Measurements from ENCODE around the gene THBS4.
A peak's percentile ranks its signal among the peaks of the same experiment; 100 is the strongest.

Gene THBS4

DNA sequence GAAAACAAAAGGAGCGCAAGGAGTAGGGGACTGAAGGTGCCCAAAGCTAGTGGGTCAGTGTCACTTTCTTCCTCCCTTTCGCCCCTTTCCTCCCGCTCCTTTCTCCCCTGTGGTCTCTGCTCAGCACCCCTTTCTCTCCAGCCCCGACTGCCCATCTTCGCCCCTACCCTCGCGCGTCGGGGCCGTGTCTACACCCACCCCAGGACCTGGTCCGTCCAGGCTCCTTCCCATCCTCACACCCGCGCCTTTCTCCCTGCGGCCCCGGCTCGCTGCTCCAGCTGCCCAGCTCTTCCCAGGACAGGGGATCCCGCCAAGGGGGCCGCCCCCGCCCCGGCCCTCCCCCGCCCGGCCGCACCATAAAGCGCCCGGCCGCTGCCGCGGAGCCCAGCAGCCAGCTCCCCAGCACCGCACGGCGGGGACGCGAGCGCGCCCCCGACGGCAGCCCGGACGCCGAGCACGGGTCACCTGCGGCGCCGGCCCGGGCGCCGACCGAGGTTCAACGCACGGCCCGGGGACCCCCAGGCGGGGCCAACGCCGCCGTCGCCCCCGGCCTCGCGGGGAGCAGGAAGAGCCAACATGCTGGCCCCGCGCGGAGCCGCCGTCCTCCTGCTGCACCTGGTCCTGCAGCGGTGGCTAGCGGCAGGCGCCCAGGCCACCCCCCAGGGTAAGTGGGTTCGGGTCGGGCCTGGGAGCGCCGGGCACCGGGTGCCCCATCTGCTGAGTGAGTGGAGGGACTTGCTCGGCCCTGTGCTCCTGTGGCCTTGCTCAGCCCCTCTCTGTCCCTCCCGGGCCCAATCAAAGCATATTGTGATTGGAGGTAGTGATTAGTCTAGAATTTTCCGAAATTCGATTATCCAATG is at the start of gene THBS4:
Gene THBS4 (plus strand): TSS at position 387 of the 860 bp plus-strand sequence. CDS start 190 bp downstream, at position 577.
- TF ChIP-seq, protein P1, sequence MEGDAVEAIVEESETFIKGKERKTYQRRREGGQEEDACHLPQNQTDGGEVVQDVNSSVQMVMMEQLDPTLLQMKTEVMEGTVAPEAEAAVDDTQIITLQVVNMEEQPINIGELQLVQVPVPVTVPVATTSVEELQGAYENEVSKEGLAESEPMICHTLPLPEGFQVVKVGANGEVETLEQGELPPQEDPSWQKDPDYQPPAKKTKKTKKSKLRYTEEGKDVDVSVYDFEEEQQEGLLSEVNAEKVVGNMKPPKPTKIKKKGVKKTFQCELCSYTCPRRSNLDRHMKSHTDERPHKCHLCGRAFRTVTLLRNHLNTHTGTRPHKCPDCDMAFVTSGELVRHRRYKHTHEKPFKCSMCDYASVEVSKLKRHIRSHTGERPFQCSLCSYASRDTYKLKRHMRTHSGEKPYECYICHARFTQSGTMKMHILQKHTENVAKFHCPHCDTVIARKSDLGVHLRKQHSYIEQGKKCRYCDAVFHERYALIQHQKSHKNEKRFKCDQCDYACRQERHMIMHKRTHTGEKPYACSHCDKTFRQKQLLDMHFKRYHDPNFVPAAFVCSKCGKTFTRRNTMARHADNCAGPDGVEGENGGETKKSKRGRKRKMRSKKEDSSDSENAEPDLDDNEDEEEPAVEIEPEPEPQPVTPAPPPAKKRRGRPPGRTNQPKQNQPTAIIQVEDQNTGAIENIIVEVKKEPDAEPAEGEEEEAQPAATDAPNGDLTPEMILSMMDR (IDR thresholded peaks at IDR 0.05; ENCODE audit: low read depth, low read length) = no peak
- no peak for DNase-seq (ENCODE audit: low read depth, low spot score)
- in situ Hi-C loops (cut with HindIII; ENCODE audit: low sequenced_read_pairs) = no loop called here
- H3K4me3 ChIP-seq (ENCODE audit: low read depth, low read length) = no peak within 1 kb of the TSS

DNA sequence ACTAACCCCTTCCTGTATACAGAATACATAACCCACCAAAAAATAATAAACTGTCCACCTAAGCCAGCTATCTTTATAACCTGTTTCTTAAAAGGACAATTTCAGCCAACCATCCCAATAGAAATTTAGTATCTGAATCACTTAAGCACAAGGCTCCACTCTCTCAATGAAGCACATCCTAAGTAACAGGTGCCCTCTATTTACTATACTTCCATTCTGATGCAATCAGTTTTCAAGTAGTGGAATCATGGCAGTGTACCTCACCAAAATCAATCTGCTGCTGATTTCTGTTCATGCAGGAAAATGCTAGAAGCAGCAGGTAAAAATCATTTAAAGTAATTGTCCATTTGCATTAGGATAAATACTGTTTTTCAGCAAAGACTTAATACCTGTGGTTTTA is 48.9 kb upstream of the THBS4 start:
- H3K4me3 ChIP-seq (ENCODE audit: low read depth, low read length) = no peak overlapping the region
- no peak for DNase-seq (ENCODE audit: low read depth, low spot score)
- in situ Hi-C loops (cut with HindIII; ENCODE audit: low sequenced_read_pairs) = no loop called here
- TF ChIP-seq, protein P1 (IDR thresholded peaks at IDR 0.05; ENCODE audit: low read depth, low read length) = no peak

DNA sequence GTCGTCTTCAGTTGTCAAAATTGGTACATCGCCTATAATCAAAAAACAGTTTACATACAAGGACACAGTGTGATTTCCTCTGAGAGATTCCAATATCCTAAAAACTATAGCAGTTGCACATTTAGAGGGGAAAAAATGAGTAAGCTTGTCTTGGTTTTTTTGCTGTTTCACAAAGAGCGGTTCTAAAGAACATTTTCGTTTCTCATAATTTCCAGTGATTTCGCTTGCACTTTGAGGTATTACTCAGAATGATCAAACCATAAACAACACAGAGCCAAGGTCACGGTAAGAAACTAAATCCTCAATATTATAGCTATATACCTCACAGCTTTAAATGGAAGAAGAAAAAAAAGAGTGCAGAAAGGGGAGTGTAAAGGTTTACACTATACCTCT is 44.9 kb upstream of the THBS4 start:
- TF ChIP-seq, protein P1 (IDR thresholded peaks at IDR 0.05; ENCODE audit: low read depth, low read length) = no peak
- in situ Hi-C loops (cut with HindIII; ENCODE audit: low sequenced_read_pairs) = no loop called here
- DNase-seq (ENCODE audit: low read depth, low spot score) = no peak

DNA sequence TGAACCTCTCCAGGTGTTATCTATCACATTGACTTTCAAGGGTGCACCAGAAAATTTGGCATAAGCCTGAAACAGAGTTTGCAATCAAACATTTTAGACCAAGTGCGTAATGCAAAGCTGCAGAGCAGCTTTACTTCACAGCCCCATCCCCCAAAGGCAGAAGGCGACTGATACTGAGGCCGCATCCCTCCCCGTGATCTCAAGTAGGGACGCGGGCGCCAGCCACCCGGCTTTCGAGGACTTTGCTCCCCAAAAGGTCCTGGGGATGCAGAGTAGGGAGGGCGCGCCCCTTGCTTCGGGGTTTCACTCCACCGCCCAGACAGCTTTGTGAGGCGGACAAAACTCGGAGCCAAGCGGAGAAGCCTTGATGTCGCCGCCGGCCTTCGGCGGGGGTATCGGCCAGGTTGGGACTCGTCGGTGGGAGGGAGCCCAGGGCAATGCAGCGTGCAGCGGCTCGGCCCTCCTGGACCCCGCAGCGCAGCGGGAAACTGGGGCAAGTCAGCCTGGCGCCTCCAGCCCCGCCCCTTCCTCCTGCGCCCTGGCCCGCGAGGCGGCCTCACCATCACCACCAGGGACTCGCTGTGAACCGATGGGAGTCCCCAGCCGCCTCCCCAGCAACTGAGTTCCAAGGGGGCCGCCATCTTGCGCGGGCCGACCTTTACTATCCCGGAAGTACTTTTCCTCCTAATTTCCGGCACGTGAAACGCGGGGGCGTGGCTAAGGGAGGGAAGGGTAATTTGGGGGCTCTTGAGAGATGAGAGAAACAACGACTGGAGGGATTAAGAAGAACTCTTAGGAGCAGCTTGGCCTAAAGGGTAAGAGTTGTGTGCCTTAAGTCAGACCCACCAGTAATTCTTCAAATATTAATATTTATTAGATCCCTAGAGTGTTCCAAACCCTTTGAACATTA is 44.3 kb upstream of the THBS4 start, which contains the start of gene MTX3:
Gene MTX3 (minus strand): TSS at position 665 of the 910 bp plus-strand sequence. CDS start 24 bp downstream, at position 641.
- TF ChIP-seq, protein P1 (IDR thresholded peaks at IDR 0.05; ENCODE audit: low read depth, low read length) = no peak
- peak within 1 kb of the TSS; percentile 87 for H3K4me3 ChIP-seq (ENCODE audit: low read depth, low read length)
- DNase-seq (ENCODE audit: low read depth, low spot score) = peak; percentile 80
- in situ Hi-C loops (cut with HindIII; ENCODE audit: low sequenced_read_pairs) = no loop called here

More for the DNA sequence above, 44.9 kb upstream of the THBS4 start:
- peak overlapping the region; percentile 87 for H3K4me3 ChIP-seq (ENCODE audit: low read depth, low read length)

DNA sequence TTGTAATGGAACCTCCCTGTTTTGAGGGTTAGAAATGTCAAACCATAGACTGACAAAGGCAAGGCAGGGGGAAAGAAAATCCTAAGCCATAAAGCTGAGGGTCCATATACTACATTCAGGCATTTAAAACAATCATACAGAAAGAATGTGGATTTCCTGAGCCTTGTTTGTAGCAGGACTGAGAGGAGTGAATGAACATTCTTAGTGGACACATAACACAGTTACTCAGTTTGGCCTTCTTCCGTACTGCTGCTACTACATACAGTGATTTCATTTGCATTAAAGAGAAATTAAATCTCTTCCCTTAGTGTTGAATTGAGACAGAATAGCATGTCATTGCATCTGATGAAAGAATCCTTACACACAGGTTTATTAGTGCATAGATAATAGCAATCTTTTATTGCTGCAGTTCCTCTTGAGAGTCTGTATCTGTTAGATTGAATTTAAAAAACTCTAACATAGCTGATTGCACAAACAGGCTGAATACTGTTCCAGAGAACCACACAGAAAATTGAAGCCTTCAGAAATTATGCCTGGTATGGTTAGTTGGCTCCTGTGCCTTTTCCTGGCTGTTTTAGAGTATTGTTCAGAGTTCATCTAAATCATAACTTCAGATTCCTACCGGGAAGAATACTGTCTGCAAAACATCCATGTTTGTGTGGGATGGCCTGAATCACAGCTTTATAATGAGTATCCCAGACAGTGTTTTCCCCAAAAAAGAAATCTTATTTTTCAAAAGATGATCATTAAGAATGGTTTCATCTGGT is 42.1 kb upstream of the THBS4 start:
- in situ Hi-C loops (cut with HindIII; ENCODE audit: low sequenced_read_pairs) = no loop called here
- H3K4me3 ChIP-seq (ENCODE audit: low read depth, low read length) = no peak overlapping the region
- no peak for DNase-seq (ENCODE audit: low read depth, low spot score)
- TF ChIP-seq, protein P1 (IDR thresholded peaks at IDR 0.05; ENCODE audit: low read depth, low read length) = no peak

DNA sequence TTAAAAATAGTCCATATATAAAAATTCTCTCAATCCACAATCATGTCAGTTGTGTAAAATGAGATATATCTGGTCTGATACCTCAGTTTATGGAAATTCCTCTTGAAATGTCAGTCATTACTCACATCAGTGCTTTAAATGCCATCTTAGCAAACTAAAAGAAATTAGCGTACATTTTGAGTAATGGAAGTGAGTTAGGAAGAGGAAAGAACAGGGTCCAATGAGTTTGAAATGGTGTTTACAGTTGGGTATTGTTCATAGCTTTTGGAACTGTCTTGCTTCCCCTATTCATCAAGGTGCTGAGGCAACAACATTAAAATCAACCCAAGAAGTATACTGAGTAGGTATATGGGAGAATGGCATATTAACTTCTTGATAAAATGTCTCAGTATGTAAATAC is 35.4 kb upstream of the THBS4 start:
- H3K4me3 ChIP-seq (ENCODE audit: low read depth, low read length) = no peak overlapping the region
- TF ChIP-seq, protein P1 (IDR thresholded peaks at IDR 0.05; ENCODE audit: low read depth, low read length) = no peak
- in situ Hi-C loops (cut with HindIII; ENCODE audit: low sequenced_read_pairs) = no loop called here
- DNase-seq (ENCODE audit: low read depth, low spot score) = no peak
